Neural cell (in vitro differentiated cells): ENCODE results near the gene MAN2B1. TPM values are rescaled to one million over a fixed set of nuclear protein-coding genes. Genes with fewer than 3 reads are reported as not detected.

ENCODE experiments used
- H2AFZ ChIP-seq: fragments of 200-600, 300-800 bp; sonication (generic), shearing (Covaris generic); 2 replicates; pipeline ENCODE4 v1.6.0; 2014; ENCODE audit warnings: low read depth, mild to moderate bottlenecking, antibody characterized with exemption, low read length, moderate library complexity
- H3F3A ChIP-seq: fragments of 200-600 bp; shearing (Covaris generic); 2 replicates; pipeline ENCODE4 v1.6.1; 2016; ENCODE audit warnings: mild to moderate bottlenecking, moderate library complexity, mixed read lengths, antibody characterized with exemption, low read length; ENCODE audit not compliant: insufficient read depth, poor library complexity, severe bottlenecking
- H3K27ac ChIP-seq: fragments of 200-600, 300-800 bp; sonication (generic), shearing (Covaris generic); 2 replicates; pipeline ENCODE4 v1.5.1; 2014; ENCODE audit warnings: mild to moderate bottlenecking, low read length, moderate library complexity
- H3K27me3 ChIP-seq: fragments of 300-800, 200-600 bp; sonication (generic), shearing (Covaris generic); 2 replicates; pipeline ENCODE4 v1.6.0; 2014; ENCODE audit warnings: mild to moderate bottlenecking, low read depth, low read length, moderate library complexity; ENCODE audit not compliant: insufficient read depth
- H3K36me3 ChIP-seq: fragments of 300-800, 200-600 bp; sonication (generic), shearing (Covaris generic); 2 replicates; pipeline ENCODE4 v1.5.1; 2014; ENCODE audit warnings: mild to moderate bottlenecking, antibody characterized with exemption, low read length, moderate library complexity; ENCODE audit not compliant: insufficient read depth
- H3K4me2 ChIP-seq: fragments of 300-800, 200-600 bp; sonication (generic), shearing (Covaris generic); 2 replicates; pipeline ENCODE4 v1.6.0; 2014; ENCODE audit warnings: mild to moderate bottlenecking, low read length
- H3K4me3 ChIP-seq: fragments of 300-800, 200-600 bp; sonication (generic), shearing (Covaris generic); 2 replicates; pipeline ENCODE4 v1.5.1; 2014; ENCODE audit warnings: mild to moderate bottlenecking, low read length, moderate library complexity
- H3K79me2 ChIP-seq: fragments of 200-600 bp; shearing (Covaris generic); replicated peaks from 2 replicates; pipeline ENCODE4 v1.6.0; 2014; ENCODE audit warnings: mild to moderate bottlenecking, low read length, moderate library complexity; ENCODE audit not compliant: insufficient read depth
- H3K9ac ChIP-seq: fragments of 300-800, 200-600 bp; sonication (generic), shearing (Covaris generic); 2 replicates; pipeline ENCODE4 v1.6.1; 2016; ENCODE audit warnings: mild to moderate bottlenecking, low read length, mixed read lengths
- H3K9me2 ChIP-seq: fragments of 200-600 bp; shearing (Covaris generic); 2 replicates; pipeline ENCODE4 v1.6.1; 2016; ENCODE audit warnings: mild to moderate bottlenecking, low read length, mixed read lengths; ENCODE audit not compliant: insufficient read depth
- H3K9me3 ChIP-seq: fragments of 200-600, 300-800 bp; sonication (generic), shearing (Covaris generic); 2 replicates; pipeline ENCODE4 v1.6.1; 2016; ENCODE audit warnings: mild to moderate bottlenecking, mixed run types, low read length, moderate library complexity, mixed read lengths
- H4K20me1 ChIP-seq: fragments of 200-600 bp; shearing (Covaris generic); 2 replicates; pipeline ENCODE4 v1.6.1; 2016; ENCODE audit warnings: mild to moderate bottlenecking, mixed run types; ENCODE audit not compliant: insufficient read depth
- EP300 ChIP-seq: fragments of 450-650 bp; conservative IDR thresholded peaks from 2 replicates; pipeline ENCODE4 v1.6.1; 2014; ENCODE audit warnings: antibody characterized with exemption, mild to moderate bottlenecking, moderate library complexity; ENCODE audit not compliant: poor library complexity, severe bottlenecking
- EZH2 ChIP-seq: fragments of 200-600, 300-800 bp; shearing (Covaris generic), sonication (generic); IDR thresholded peaks from 2 replicates; pipeline ENCODE4 v1.6.1; 2014; ENCODE audit warnings: antibody characterized with exemption, low read length, borderline replicate concordance, mild to moderate bottlenecking; ENCODE audit not compliant: insufficient read depth, poor library complexity, severe bottlenecking
- MXI1 ChIP-seq: fragments of 450-650 bp; conservative IDR thresholded peaks from 2 replicates; pipeline ENCODE4 v1.6.1; 2014; ENCODE audit warnings: antibody characterized with exemption, mild to moderate bottlenecking; ENCODE audit not compliant: poor library complexity, severe bottlenecking
- POLR2AphosphoS5 ChIP-seq: IDR thresholded peaks from 2 replicates; pipeline ENCODE4 v1.6.1; 2012
- RAD21 ChIP-seq: fragments of 450-650 bp; conservative IDR thresholded peaks from 2 replicates; pipeline ENCODE4 v1.6.1; 2014; ENCODE audit warnings: antibody characterized with exemption, mild to moderate bottlenecking, moderate library complexity
- SMC3 ChIP-seq: fragments of 450-650 bp; conservative IDR thresholded peaks from 2 replicates; pipeline ENCODE4 v1.6.1; 2014; ENCODE audit warnings: antibody characterized with exemption, mild to moderate bottlenecking, moderate library complexity; ENCODE audit not compliant: poor library complexity
- TAF1 ChIP-seq: IDR thresholded peaks from 2 replicates; pipeline ENCODE4 v1.6.1; 2012; ENCODE audit warnings: low read depth
- polyA plus RNA-seq: library from polyadenylated mRNA; depleted of rRNA; stranded (reverse); fragments of >200 nt; gene quantifications from 2 replicates; pipeline ENCODE4 v1.2.3, GENCODE V29; 2014
- TF ChIP-seq, protein P1 (sequence below): fragments of 450-650 bp; IDR thresholded peaks from 2 replicates; pipeline ENCODE4 v1.5.1; 2014; ENCODE audit warnings: antibody characterized with exemption, mild to moderate bottlenecking, moderate library complexity; ENCODE audit not compliant: poor library complexity, severe bottlenecking
- TF ChIP-seq, protein P2 (sequence below): IDR thresholded peaks from 2 replicates; pipeline ENCODE4 v1.6.1; 2012; ENCODE audit warnings: borderline replicate concordance

The MAN2B1 gene
- polyA plus RNA-seq, 1 donor from 2014 or later: 11.5 TPM

- Histone ChIP-seq H4K20me1 (no peaks in the 10 kb centered on the region), H3K79me2 (peaks cover 22% of the 10 kb centered on the region), H3K9me3 (no peaks in the 10 kb centered on the region), H3K9me2 (no peaks in the 10 kb centered on the region), H2AFZ (no peak overlapping the region), H3K27ac (no peak overlapping the region), H3K27me3 (no peaks in the 10 kb centered on the region), H3K4me2 (no peak overlapping the region), H3K9ac (no peak overlapping the region), H3K4me3 (no peak overlapping the region), H3K36me3 (no peaks in the 10 kb centered on the region), H3F3A (no peaks in the 10 kb centered on the region)
- TF ChIP-seq, protein P1, sequence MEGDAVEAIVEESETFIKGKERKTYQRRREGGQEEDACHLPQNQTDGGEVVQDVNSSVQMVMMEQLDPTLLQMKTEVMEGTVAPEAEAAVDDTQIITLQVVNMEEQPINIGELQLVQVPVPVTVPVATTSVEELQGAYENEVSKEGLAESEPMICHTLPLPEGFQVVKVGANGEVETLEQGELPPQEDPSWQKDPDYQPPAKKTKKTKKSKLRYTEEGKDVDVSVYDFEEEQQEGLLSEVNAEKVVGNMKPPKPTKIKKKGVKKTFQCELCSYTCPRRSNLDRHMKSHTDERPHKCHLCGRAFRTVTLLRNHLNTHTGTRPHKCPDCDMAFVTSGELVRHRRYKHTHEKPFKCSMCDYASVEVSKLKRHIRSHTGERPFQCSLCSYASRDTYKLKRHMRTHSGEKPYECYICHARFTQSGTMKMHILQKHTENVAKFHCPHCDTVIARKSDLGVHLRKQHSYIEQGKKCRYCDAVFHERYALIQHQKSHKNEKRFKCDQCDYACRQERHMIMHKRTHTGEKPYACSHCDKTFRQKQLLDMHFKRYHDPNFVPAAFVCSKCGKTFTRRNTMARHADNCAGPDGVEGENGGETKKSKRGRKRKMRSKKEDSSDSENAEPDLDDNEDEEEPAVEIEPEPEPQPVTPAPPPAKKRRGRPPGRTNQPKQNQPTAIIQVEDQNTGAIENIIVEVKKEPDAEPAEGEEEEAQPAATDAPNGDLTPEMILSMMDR: no peak
- no peak for TF ChIP-seq MXI1
- TF ChIP-seq RAD21: no peak
- no peak for TF ChIP-seq EP300
- TF ChIP-seq EZH2: no peak
- TF ChIP-seq TAF1: no peak
- TF ChIP-seq, protein P2, sequence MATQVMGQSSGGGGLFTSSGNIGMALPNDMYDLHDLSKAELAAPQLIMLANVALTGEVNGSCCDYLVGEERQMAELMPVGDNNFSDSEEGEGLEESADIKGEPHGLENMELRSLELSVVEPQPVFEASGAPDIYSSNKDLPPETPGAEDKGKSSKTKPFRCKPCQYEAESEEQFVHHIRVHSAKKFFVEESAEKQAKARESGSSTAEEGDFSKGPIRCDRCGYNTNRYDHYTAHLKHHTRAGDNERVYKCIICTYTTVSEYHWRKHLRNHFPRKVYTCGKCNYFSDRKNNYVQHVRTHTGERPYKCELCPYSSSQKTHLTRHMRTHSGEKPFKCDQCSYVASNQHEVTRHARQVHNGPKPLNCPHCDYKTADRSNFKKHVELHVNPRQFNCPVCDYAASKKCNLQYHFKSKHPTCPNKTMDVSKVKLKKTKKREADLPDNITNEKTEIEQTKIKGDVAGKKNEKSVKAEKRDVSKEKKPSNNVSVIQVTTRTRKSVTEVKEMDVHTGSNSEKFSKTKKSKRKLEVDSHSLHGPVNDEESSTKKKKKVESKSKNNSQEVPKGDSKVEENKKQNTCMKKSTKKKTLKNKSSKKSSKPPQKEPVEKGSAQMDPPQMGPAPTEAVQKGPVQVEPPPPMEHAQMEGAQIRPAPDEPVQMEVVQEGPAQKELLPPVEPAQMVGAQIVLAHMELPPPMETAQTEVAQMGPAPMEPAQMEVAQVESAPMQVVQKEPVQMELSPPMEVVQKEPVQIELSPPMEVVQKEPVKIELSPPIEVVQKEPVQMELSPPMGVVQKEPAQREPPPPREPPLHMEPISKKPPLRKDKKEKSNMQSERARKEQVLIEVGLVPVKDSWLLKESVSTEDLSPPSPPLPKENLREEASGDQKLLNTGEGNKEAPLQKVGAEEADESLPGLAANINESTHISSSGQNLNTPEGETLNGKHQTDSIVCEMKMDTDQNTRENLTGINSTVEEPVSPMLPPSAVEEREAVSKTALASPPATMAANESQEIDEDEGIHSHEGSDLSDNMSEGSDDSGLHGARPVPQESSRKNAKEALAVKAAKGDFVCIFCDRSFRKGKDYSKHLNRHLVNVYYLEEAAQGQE: no peak
- no peak for TF ChIP-seq POLR2AphosphoS5
- no peak for TF ChIP-seq SMC3
These were observed 59.7 kb downstream of the MAN2B1 start for GRCh38 chr19:12606796-12607195.

GRCh38 chr19:12603714-12604113, 62.8 kb downstream of the MAN2B1 start:
- TF ChIP-seq SMC3 (no peak), EZH2 (no peak), TAF1 (no peak)
- TF ChIP-seq, protein P1: no peak
- no peak overlapping the region for H3K9ac ChIP-seq
- H2AFZ ChIP-seq: no peak overlapping the region
- H3K9me3 ChIP-seq: no peaks in the 10 kb centered on the region
- no peaks in the 10 kb centered on the region for H4K20me1 ChIP-seq
- H3K36me3 ChIP-seq: no peaks in the 10 kb centered on the region
- no peaks in the 10 kb centered on the region for H3K9me2 ChIP-seq
- H3K27ac ChIP-seq: no peak overlapping the region
- H3K4me3 ChIP-seq: no peak overlapping the region
- no peak overlapping the region for H3K4me2 ChIP-seq
- no peaks in the 10 kb centered on the region for H3F3A ChIP-seq
- H3K79me2 ChIP-seq: peaks cover 3% of the 10 kb centered on the region
- H3K27me3 ChIP-seq: no peaks in the 10 kb centered on the region
